ENCODE results near the gene SDK1.

- TF ChIP-seq NR2F2 (IDR thresholded peaks at IDR 0.05) (no peak), TAF1 (conservative IDR thresholded peaks at IDR 0.05) (no peak), MAX (IDR thresholded peaks at IDR 0.05) (no peak), EGR1 (IDR thresholded peaks at IDR 0.05; ENCODE audit: low read depth in 2 of 2) (no peak)
Observed at GRCh38 chr7:4297918-4298219, 996.8 kb downstream of the SDK1 start.

Measured in liver (tissue), 2 donors.